ENCODE measurements around the gene ATF7IP2.
"Not testable (repeated sequence)": the region's sequence is repeated elsewhere in the genome, so short reads cannot be mapped to it uniquely, and the experiment has no call there.

Gene ATF7IP2

GRCh38 chr16:10465821-10466220, 80.0 kb downstream of the ATF7IP2 start:
- DNase-seq, result peak; percentile 26

DNA sequence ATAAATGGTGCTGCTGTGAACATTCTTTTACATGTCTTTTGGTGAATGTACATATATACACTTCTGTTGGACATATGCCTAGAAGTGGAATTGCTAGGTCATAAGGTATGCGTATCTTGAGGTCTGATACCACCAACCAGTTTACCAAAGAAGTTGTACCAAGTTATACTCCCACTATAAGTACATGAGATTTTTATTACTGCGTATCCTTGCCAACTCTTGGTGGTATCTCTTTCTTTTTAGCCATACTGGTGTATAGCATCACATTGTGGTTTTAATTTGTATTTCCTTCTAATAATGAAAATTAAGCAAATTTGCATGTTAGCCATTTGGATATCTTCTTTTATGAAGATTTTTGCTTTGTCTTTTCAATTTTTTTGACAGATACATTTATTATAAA, 80.5 kb downstream of the ATF7IP2 start:
- DNase-seq, result peak; percentile 6

GRCh38 chr16:10466861-10467260, 81.0 kb downstream of the ATF7IP2 start:
- DNase-seq, result no peak

DNA sequence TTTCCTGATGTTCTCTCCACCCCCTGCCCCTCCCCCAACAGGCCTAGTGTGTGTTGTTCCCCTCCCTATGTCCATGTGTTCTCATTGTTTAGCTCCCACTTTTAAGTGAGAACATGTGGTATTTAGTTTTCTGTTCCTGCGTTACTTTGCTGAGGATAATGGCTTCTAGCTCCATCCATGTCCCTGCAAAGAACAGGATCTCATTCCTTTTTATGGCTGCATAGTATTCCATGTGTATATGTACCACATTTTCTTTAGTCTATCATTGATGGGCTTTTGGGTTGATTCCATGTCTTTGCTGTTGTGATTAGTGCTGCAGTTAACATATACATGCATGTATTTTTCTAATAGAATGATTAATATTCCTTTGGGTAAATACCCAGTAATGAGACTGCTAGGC, 90.8 kb downstream of the ATF7IP2 start:
- not testable (repeated sequence) for DNase-seq

DNA sequence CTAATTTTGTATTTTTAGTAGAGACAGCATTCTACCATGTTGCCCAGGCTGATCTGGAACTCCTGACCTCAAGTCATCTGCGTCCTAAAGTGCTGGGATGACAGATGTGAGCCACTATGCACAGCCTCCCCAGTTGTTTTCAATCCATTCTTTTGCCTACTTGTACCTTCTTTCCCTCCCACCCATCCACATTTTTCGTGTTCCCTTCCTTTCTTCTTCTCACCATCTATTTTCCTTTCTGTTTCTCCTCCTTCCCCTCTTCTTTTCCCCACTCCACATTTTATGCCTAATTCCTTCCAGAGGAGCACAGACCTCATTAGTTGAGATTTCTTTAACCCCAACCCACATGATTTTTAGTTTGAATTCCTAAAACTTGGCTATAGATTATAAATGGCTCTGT, 94.3 kb downstream of the ATF7IP2 start:
- no peak for DNase-seq

DNA sequence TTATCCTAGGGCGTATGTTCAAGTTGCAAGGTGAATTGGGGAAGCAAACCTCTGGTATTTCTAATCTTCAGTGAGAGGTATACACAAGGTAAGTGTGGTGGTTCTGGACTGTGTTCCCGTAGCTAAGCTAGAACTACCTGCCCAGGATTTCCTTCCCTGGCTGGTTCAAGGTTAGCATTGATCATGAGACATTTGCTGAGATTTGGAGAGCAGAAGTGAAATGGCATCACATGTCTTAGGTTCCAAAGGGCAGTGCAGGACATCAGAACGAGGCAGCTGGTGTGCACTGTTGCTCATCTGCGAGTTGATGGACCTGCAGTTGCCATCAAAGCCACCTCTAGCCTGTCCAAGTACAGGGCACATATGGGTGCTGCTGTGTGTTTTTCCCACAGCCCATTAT, 99.3 kb downstream of the ATF7IP2 start:
- no peak for DNase-seq

GRCh38 chr16:10485698-10486382, 100.0 kb downstream of the ATF7IP2 start:
- no peak for DNase-seq

DNA sequence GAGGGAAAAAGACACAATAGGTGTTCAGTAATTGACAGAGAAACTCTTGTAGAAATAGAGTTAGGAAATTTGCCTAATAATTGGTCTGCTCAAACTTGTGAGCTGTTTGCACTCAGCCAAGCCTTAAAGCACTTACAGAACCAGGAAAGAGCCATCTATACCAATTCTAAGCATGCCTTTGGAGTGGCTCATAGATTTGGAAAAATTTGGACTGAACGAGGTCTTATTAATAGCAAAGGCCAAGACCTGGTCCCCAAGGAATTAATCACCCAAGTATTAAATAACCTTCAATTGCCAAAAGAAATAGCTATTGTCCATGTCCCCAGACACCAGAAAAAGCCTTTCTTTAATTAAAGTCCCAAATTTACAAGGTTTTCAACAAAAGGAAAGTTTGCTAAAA, 104.3 kb downstream of the ATF7IP2 start:
- peak; percentile 34 for DNase-seq

- no peak for DNase-seq
Measured at GRCh38 chr16:10493276-10493675, 107.4 kb downstream of the ATF7IP2 start.

- DNase-seq, result no peak
Measured at GRCh38 chr16:10494343-10495030, 108.6 kb downstream of the ATF7IP2 start.

DNA sequence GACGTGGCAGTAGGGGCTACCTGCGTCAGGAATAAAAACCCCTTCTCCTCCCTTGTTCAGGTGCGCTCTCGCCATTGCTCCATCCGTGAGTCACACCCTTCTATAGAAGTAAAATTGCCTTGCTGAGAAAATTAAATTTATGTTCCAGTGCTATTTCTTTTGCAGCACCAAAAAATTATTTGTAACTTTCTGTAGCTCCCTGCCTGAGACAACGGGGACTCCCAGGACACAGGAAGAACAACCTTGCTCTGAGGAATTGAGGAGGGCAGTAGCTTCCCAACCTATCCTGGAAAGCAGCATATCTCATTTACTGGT, 109.1 kb downstream of the ATF7IP2 start:
- no peak for DNase-seq

DNA sequence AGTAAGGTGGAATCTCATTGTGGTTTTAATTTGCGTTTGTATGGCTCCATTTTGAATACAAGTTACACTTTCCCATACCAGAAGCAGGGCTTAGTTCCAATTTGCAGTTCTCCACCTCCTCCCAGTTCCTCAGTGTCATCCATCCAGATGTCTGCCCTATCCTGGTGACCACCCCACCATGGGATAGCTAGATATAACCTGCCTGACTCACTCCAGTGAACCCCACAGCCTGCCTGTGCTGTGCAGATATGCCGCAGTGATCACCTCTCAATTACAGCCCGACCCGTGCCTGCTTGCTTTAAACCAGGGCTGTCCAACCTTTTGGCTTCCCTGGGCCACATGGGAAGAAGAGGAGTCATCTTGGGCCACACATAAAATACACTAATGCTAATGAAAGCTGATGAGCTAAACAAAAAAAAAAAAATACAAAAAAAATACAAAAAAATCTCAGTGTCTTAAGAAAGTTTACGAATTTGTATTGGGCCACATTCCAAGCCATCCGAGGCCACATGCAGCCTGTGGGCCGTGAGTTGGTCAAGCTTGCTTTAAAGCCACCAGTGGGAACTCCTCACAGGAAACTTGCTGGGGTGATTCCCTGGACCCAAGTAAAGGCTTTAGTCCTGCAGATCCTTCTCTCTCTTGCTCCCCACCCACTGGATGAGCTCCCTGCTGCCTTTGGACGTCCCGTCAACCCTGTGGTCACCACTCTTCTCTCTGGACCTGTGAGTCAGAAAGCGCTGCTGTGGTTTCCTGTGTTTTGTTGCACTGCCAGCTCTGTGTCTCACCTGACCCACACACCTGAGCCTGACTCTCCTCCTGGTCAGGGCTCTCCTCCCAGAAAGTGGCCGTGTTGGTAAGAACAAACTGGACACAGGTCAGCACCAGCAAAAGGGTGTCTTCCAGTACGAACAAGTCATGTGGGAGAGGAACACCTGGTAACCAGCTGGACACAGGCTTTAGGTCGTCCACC, 111.6 kb downstream of the ATF7IP2 start:
- no peak for DNase-seq

DNA sequence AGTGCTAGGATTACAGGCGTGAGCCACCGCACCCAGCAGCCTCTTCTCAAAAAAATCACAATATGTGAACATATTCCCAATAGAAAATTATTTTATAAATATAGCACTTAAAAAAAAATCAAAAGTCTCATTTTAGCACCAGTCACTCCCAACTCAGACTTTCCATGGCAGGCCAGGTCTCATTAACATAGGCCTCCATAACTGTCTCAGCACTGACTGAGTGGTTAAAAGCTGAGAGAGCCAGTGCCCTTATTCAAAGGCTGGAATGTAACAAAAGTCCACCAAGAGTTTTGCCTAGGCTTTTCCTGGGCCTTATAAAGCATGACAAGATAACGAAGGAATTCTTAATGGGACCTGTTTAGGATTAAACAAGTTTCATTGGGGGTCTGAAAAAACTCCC, 114.7 kb downstream of the ATF7IP2 start:
- DNase-seq, result no peak

DNA sequence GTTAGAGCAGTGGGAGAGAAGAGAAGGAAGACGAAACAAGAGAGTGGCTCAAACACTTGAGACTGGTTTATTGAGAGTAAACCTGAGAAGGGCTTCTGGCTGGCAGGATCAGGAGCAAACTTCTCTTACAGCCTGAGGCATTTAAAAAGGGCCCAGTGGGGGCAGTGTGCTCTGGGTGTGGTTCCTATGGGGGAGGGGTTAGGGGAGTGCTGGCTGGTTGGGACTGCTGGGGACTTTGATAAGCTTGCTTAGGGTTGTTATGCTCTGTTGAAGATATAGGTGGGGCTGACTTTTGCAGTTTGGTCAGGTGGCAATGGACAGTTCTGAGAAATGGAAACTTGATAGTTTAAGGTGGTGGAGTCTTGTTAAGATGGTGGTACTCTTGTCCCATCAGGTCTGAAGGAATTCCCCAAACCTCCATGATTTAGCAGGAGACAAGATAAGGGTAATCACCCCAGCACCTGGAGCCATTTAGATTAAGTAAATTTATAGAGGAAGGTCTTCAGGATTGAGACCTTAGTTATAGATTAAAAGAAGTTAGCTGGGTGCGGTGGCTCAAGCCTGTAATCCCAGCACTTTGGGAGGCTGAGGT, 115.3 kb downstream of the ATF7IP2 start:
- no peak for DNase-seq

DNA sequence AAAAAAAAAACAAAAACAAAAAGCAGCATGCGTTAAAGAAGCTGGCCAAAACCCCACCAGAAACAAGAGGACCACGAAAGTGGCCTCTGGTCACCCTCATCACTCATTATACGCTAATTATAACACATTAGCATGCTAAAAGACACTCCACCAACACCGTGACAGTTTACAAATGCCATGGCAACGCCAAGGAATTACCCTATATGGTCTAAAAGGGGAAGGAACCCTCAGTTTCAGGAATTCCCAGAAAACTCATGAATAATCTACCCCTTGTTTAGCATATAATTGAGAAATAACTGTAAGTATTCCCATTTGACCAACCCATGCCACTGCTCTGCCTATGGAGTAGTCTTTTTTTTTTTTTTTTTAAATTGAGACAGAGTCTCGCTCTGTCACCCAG, 116.9 kb downstream of the ATF7IP2 start:
- DNase-seq, result no peak

DNA sequence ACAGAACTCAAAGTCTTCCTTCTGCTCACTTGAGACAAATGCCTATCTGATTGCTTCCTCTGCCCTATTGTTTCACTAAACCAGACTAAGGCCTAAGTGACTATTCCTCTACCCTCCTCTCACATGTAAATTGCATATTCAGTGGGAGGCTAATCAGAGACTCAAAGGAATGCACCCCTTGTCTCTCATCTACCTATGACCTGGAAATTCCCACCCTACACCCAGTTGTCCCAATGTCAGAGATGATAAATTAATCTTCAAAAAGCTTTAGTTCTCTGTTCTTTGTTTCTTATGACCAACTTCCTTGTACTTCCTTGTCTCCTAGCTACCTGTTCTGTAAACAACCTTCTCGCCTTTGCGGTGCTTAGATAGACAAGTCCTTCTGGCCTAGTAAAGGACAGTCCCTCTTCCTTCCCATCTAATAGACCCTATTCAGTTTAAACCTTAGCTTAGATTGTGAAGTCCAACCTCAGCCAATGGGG, 118.6 kb downstream of the ATF7IP2 start:
- no peak for DNase-seq

DNA sequence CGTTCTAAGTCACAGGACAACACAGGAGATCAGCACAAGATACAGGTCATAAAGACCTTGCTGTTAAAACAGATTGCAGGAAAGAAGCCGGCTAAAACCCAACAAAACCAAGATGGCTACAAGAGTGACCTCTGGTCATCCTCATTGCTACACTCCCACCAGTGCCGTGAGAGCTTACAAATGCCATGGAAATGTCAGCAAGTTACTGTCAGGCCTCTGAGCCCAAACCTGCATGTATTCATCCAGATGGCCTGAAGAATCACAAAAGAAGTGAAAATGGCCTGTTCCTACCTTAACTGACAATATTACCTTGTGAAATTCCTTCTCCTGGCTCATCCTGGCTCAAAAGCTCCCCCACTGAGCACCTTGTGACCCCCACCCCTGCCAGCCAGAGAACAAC, 119.4 kb downstream of the ATF7IP2 start:
- not testable (repeated sequence) for DNase-seq

DNA sequence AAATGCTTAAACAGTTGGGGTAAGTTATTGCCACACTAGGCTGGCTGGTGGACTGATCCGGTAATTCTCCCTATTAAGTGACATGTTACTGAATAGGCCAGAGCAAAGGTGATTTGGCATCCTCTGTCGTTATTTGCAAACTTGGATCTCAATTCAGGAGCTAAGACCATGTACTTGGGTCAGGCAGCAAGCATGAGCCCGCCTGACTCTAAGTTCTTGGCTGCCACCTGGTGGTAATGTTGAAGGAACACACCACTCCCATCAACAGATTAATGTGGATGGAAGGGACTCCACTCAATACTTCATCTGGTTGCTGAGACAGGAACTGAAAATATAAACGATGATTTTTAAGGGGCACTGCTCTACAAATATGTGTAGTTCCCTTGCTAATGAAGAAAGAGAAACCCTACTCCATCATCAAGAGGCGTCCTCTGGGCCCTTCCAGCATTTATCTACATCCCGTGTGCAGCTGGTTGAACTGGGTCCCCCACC, 123.7 kb downstream of the ATF7IP2 start:
- peak; percentile 70 for DNase-seq

GRCh38 chr16:10510279-10510678, 124.4 kb downstream of the ATF7IP2 start:
- no peak for DNase-seq

DNA sequence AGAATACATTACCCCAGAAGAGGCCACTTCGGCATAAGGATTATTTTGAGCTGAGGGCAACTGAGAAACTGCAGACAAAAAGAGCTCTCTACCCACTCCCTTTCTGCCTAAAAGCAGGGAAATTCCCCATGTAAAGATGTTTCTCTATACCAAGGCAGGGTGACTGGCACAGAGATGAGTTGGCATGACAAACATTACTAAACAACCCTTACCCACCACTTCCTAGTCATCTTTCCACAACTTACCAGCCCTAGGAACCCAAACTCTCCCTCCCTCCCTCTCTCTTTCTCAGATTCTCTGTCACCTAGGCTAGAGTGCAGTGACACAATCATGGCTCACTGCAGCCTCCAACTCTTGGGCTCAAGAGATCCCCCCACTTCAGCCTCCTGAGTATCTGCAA, 126.0 kb downstream of the ATF7IP2 start:
- no peak for DNase-seq

DNA sequence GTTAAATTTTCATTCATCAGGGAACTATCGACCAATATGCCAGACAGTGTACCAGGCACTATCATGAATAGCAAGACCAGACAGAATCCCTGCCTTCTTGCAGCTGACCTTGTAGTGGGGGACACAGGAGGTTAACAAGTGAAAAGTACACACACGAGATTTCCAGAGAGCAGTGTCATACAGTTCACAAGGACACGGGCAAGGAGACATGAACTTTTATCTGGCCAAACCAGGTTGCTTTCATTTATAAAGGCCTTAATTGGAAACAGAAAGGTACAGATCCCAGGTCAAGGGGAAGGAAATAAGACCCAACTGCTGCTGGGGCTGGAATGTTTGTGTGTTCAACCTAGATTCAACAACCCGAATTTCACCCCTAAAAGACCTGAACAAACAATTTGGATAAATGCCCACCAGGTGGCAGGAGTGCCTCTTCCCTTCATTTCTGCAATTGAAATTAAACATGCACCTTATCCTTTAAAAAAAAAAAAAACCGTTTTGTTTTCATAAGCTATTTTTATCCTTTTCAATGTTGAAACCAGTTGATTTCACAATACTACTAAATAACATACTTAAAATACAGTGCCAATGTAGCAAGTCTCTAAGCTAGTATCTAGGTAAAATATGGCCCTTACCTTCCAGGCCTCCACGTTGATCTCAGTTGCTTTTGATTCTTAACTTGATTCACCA, 128.7 kb downstream of the ATF7IP2 start:
- peak; percentile 61 for DNase-seq

DNA sequence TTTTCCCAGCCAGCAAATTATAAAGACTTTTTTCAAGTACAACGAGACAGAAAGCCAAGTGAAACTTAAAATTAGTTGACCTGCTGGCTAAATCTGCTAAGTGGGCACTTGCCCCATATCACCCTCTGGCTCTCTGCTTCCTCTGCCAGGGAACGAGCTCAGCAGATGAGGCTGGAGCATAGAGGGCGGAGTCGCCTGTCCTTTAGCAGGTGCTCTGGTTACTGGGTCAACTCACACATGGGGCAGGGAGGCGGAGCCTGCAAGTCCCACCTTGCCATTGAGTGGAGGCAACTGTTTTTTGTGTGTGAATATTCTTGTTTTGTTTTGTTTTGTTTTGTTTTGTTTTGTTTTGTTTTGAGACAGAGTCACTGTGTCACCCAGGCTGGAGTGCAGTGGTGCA, 132.0 kb downstream of the ATF7IP2 start:
- DNase-seq, result no peak
